Endothelial cell of umbilical vein (primary cell): ENCODE data around the gene MDP1. TPM values are rescaled to one million over a fixed set of nuclear protein-coding genes. Genes with fewer than 3 reads are reported as not detected.

Experiments used
- Bru-seq: library from RNA; stranded (reverse); fragments of 400-500 nt; gene quantifications from one replicate; lab custom pipeline; 2021; lab: Mats Ljungman, UMichigan
- BruChase-seq, 2 experiments: library from RNA; stranded (reverse); fragments of 400-500 nt; gene quantifications; one replicate each; lab custom pipeline; 2021; lab: Mats Ljungman, UMichigan
- BruUV-seq: library from RNA; stranded (reverse); fragments of 400-500 nt; replicated peaks from 2 replicates; lab custom pipeline; 2021; lab: Mats Ljungman, UMichigan
- CTCF ChIA-PET: fragments of 300-600, 350-600 bp; sonication (Branson Sonifier 250); formaldehyde crosslinking; loops from one replicate; lab custom pipeline; 2021; ENCODE audit warnings: antibody characterized with exemption, inconsistent platforms; lab: Charles Lee
- POLR2A ChIA-PET: fragments of 300-600, 350-600 bp; sonication (Branson Sonifier 250); formaldehyde crosslinking; loops from one replicate; lab custom pipeline; 2021; ENCODE audit warnings: antibody characterized with exemption, inconsistent platforms; lab: Charles Lee
- DNase-seq: peaks from one replicate; pipeline ENCODE4 v3.0.0-alpha.2; 2011; ENCODE audit warnings: low read depth, low spot score
- FAIRE-seq: peaks from 2 replicates; lab custom pipeline; 2011; peaks lifted over from hg19 to GRCh38; lab: Jason Lieb, UNC
- H2AFZ ChIP-seq: 2 replicates; pipeline ENCODE4 v1.6.0; 2012; ENCODE audit warnings: low read depth, low read length, control low read depth, inconsistent platforms
- H3K27ac ChIP-seq: 2 replicates; pipeline ENCODE4 v1.5.1; 2011; ENCODE audit warnings: low read depth, mild to moderate bottlenecking, control low read depth, low read length, moderate library complexity; ENCODE audit not compliant: insufficient read depth
- H3K27me3 ChIP-seq, 2 experiments: 2 replicates each; pipeline versions ENCODE4 v1.6.0 to v1.6.1; 2011; ENCODE audit warnings: low read length in 2 of 2, mixed read lengths in 1 of 2; ENCODE audit not compliant: control insufficient read depth in 2 of 2, insufficient read depth in 2 of 2
- H3K36me3 ChIP-seq, 2 experiments: 2 replicates in 1 of 2; 3 replicates in 1 of 2; pipeline ENCODE4 v1.5.1; 2011; ENCODE audit warnings: low read length in 2 of 2, mild to moderate bottlenecking in 1 of 2, moderate library complexity in 1 of 2; ENCODE audit not compliant: control insufficient read depth in 2 of 2, insufficient read depth in 2 of 2; ENCODE audit errors: extremely low read depth in 1 of 2
- H3K4me1 ChIP-seq: 3 replicates; pipeline ENCODE4 v1.5.1; 2011; ENCODE audit warnings: mild to moderate bottlenecking, low read length; ENCODE audit not compliant: control insufficient read depth, insufficient read depth; ENCODE audit errors: extremely low read depth
- H3K4me2 ChIP-seq: 2 replicates; pipeline ENCODE4 v1.6.1; 2011; ENCODE audit warnings: low read length, control low read depth, mixed read lengths; ENCODE audit not compliant: insufficient read depth
- H3K4me3 ChIP-seq, 3 experiments: fragments of 200-600 bp in 1 of 3; sonication (generic), shearing (Covaris generic) in 1 of 3; replicated peaks in 1 of 3; 2 replicates each; pipeline ENCODE4 v1.5.1; 2011 to 2016; ENCODE audit warnings: control low read depth in 3 of 3, low read length in 3 of 3, mild to moderate bottlenecking in 2 of 3, inconsistent platforms in 1 of 3, low read depth in 1 of 3, moderate library complexity in 1 of 3; ENCODE audit not compliant: insufficient read depth in 1 of 3
- H3K79me2 ChIP-seq: 2 replicates; pipeline ENCODE4 v1.6.0; 2012; ENCODE audit warnings: low read length, inconsistent platforms; ENCODE audit not compliant: control insufficient read depth, insufficient read depth
- H3K9ac ChIP-seq: replicated peaks from 2 replicates; pipeline ENCODE3; 2011; ENCODE audit warnings: low read length, control low read depth; ENCODE audit not compliant: insufficient read depth; ENCODE audit errors: extremely low read depth
- H3K9me1 ChIP-seq: replicated peaks from 3 replicates; pipeline ENCODE4 v1.6.0; 2011; ENCODE audit warnings: mild to moderate bottlenecking, low read length; ENCODE audit not compliant: control insufficient read depth, insufficient read depth; ENCODE audit errors: extremely low read depth
- H3K9me3 ChIP-seq: replicated peaks from 2 replicates; pipeline ENCODE4 v1.5.1; 2012; ENCODE audit warnings: low read length, inconsistent platforms; ENCODE audit not compliant: control insufficient read depth, insufficient read depth
- H4K20me1 ChIP-seq: replicated peaks from 2 replicates; pipeline ENCODE3; 2011; ENCODE audit warnings: mild to moderate bottlenecking, low read length; ENCODE audit not compliant: control insufficient read depth, insufficient read depth; ENCODE audit errors: extremely low read depth
- FOS ChIP-seq: IDR thresholded peaks from 2 replicates; pipeline ENCODE4 v1.6.1; 2011; ENCODE audit warnings: mild to moderate bottlenecking, low read length, moderate library complexity, borderline replicate concordance; ENCODE audit not compliant: insufficient read depth
- JUN ChIP-seq: IDR thresholded peaks from 2 replicates; pipeline ENCODE4 v1.6.1; 2011; ENCODE audit warnings: borderline replicate concordance, low read depth; ENCODE audit not compliant: insufficient read length, insufficient read depth
- MYC ChIP-seq: IDR thresholded peaks from one replicate; pipeline ENCODE4 v1.6.1; 2011; ENCODE audit warnings: mild to moderate bottlenecking, low read depth, low read length
- POLR2A ChIP-seq: IDR thresholded peaks from 2 replicates; pipeline ENCODE4 v1.6.1; 2012; ENCODE audit warnings: low read depth, mild to moderate bottlenecking, control low read depth, low read length
- POLR2AphosphoS5 ChIP-seq: IDR thresholded peaks from 2 replicates; pipeline ENCODE4 v1.6.1; 2012; ENCODE audit warnings: low read depth, mild to moderate bottlenecking, control low read depth, low read length, moderate library complexity; ENCODE audit not compliant: insufficient read depth
- dilution Hi-C: fragments of 300-500 bp; cut with MboI; formaldehyde crosslinking; loops from one replicate; pipeline ENCODE4 v1.15.0; 2019; ENCODE audit warnings: low sequenced_read_pairs; ENCODE audit not compliant: extremely low pct_ligation_motif_present
- intact Hi-C: fragments of 100-400 bp; cut with micrococcal nuclease; formaldehyde crosslinking; loops from one replicate; pipeline ENCODE4 v1.10.0; 2022
- long read RNA-seq: library from polyadenylated mRNA; stranded (forward); transcript quantifications from one replicate; pipeline ENCODE4 v2.0.0, GENCODE V29; 2021
- polyA minus RNA-seq, 3 experiments: library from RNA; depleted of rRNA, polyadenylated mRNA; stranded (reverse); fragments of >200 nt; gene quantifications; 1 replicate in 1 of 3; 2 replicates in 2 of 3; pipeline ENCODE4 v1.2.3, GENCODE V29; 2011
- polyA plus RNA-seq, 4 experiments: library from polyadenylated mRNA; depleted of rRNA in 3 of 4; stranded (reverse) in 3 of 4; unstranded in 1 of 4; fragments of >200 nt; gene quantifications; 2 replicates each; pipeline versions ENCODE4 v1.2.1 to v1.2.3, GENCODE V29; 2011 to 2012; ENCODE audit warnings: missing spikeins in 1 of 4
- total RNA-seq: library from RNA; stranded (reverse); gene quantifications from 2 replicates; pipeline ENCODE4 v1.2.3, GENCODE V29; 2021
- TF ChIP-seq, protein P1 (sequence below), 2 donors: IDR thresholded peaks; 1 replicate in 1 of 2; 2 replicates in 1 of 2; pipeline ENCODE4 v1.5.1; 2011; ENCODE audit warnings: low read length in 2 of 2, mild to moderate bottlenecking in 2 of 2, moderate library complexity in 2 of 2, control low read depth in 1 of 2, inconsistent platforms in 1 of 2, low read depth in 1 of 2; ENCODE audit not compliant: insufficient read depth in 1 of 2; ENCODE audit errors: extremely low read depth in 1 of 2

MDP1 gene
- 8.1 and 9.9 TPM in 2 replicates for total RNA-seq
- 21.4 and 22.7 TPM in 2 replicates for polyA plus RNA-seq
- polyA plus RNA-seq (2011; cell fraction: cytosol; rRNA removed) = 17.7 and 18.0 TPM in 2 replicates
- polyA plus RNA-seq (2011; cell fraction: nucleus; rRNA removed) = 15.4 and 17.5 TPM in 2 replicates
- polyA plus RNA-seq (2012) = 7.4 and 11.6 TPM in 2 replicates
- polyA minus RNA-seq = 1.5 and 5.3 TPM in 2 replicates
- 5.0 TPM for polyA minus RNA-seq (2011; cell fraction: cytosol; rRNA and poly(A)+ RNA removed)
- polyA minus RNA-seq (2011; cell fraction: nucleus; rRNA and poly(A)+ RNA removed) = 2.5 and 5.7 TPM in 2 replicates
- percentile 74 among the genes with signal in this experiment for Bru-seq, nascent RNA
- percentile 87 among the genes with signal in this experiment for BruChase-seq, experiment 1, labeled RNA remaining after a 6-hour chase
- percentile 76 among the genes with signal in this experiment for BruChase-seq, experiment 2, labeled RNA remaining after a 2-hour chase
- long read RNA-seq, transcript MDP1-201 (6 exons, 730 nt) = major isoform, 12 of 18 reads
- long read RNA-seq, partial matches to known transcripts = 1 of 18 reads
- long read RNA-seq, other reads (novel, unspliced or antisense) = 1 of 18 reads

DNA sequence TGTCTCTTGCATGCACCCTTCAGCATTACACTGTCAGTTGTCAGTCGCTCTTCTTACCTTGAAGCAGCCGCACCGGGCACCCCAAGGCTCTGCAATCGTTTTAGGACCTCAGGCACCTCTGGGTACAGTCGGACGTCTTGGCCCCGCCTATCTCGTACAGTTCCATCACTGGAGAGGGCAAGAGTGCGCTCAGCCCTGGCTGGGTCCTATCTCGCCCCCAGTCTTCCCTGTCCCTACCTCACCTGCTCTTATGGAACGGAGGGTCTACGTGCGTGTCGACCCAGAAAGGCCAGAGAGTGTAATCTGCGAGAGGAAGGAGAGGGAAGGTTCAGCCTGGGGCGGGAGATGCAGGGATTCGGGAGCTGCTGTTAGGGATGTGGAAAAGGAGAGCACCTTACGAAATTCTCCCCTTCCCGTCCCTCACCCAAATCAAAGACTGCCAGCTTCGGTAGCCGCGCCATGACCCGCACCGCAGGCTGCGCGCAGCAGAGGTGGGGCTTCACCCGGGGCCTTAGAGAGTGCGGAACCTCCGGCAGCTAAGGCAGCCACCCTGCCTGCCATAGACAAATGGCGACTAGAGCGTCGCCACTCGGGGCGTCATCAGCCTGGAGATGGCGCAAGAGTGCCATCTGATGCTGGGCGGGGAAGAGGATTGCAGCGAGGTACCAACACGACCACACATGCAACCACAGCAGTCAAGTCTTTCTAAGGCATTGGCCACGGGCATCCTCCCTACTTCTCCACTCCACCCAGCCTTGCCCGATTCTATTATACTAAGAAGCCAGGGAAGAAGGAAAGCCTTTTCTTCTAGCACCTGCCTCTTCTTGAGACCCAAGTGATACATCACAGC, at the start of gene MDP1:
Gene MDP1 (minus strand): TSS at position 572 of the 850 bp plus-strand sequence. CDS start 111 bp downstream, at position 461.
- peak; percentile 91 for DNase-seq
- Histone ChIP-seq H4K20me1 (no peaks in the 10 kb centered on the region), H3K9me3 (no peaks in the 10 kb centered on the region), H3K27ac (peak within 1 kb of the TSS; percentile 61), H3K4me3 (peak within 1 kb of the TSS; percentile 57 to 69 (median 64)), H3K9ac (peak within 1 kb of the TSS; percentile 87), H3K27me3 (no peaks in the 10 kb centered on the region), H3K4me1 (peaks cover 11% of the 10 kb centered on the region), H2AFZ (peak within 1 kb of the TSS; percentile 74), H3K9me1 (no peaks in the 10 kb centered on the region), H3K36me3 (peaks cover 2 to 4% of the 10 kb centered on the region in 2 experiments), H3K4me2 (peak within 1 kb of the TSS; percentile 77), H3K79me2 (peaks cover 19% of the 10 kb centered on the region)
- dilution Hi-C loops (no loop called here), intact Hi-C loops (loop anchor here (1.0 to 5.0 kb wide), 5 partner anchors 27 to 216 kb away; partner anchors contain the start of genes RABGGTA and TINF2)
- peak; percentile 64 for TF ChIP-seq MYC
- TF ChIP-seq JUN = no peak
- TF ChIP-seq POLR2AphosphoS5 = peak; percentile 90
- TF ChIP-seq FOS = no peak
- TF ChIP-seq POLR2A = peak; percentile 88
- TF ChIP-seq, protein P1, sequence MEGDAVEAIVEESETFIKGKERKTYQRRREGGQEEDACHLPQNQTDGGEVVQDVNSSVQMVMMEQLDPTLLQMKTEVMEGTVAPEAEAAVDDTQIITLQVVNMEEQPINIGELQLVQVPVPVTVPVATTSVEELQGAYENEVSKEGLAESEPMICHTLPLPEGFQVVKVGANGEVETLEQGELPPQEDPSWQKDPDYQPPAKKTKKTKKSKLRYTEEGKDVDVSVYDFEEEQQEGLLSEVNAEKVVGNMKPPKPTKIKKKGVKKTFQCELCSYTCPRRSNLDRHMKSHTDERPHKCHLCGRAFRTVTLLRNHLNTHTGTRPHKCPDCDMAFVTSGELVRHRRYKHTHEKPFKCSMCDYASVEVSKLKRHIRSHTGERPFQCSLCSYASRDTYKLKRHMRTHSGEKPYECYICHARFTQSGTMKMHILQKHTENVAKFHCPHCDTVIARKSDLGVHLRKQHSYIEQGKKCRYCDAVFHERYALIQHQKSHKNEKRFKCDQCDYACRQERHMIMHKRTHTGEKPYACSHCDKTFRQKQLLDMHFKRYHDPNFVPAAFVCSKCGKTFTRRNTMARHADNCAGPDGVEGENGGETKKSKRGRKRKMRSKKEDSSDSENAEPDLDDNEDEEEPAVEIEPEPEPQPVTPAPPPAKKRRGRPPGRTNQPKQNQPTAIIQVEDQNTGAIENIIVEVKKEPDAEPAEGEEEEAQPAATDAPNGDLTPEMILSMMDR (IDR thresholded peaks at IDR 0.05; ENCODE audit: extremely low read depth in 1 of 2, insufficient read depth in 1 of 2, low read depth in 1 of 2, low read length in 2 of 2) = peak; percentile 84 to 86
- FAIRE-seq = peak; percentile 95
- CTCF ChIA-PET = interaction anchor here (0.6 to 4.9 kb wide), 30 partner anchors 9 to 926 kb away, joined by 3 to 71 read pairs (median 6); partner anchors contain the start of genes CIDEB, EMC9, GMPR2 and IPO4
- BruUV-seq = no TSS peak
- POLR2A ChIA-PET = interaction anchor here (0.8 to 3.4 kb wide), 4 partner anchors 9 to 92 kb away, joined by 3 to 21 read pairs (median 6); partner anchors contain the start of genes CIDEB and TINF2
